Activated CD8-positive, alpha-beta memory T cell treated with anti-CD3 and anti-CD28 coated beads, Interleukin-2, amount 50 U/mL, for 4 hours (primary cell): Measurements from ENCODE around the gene OR10H1.
"Not testable (repeated sequence)": the region's sequence is repeated elsewhere in the genome, so short reads cannot be mapped to it uniquely, and the experiment has no call there.

Experiments
- DNase-seq: peaks from one replicate; pipeline ENCODE4 v3.0.0-alpha.2; 2020

OR10H1 gene

GRCh38 chr19:15815306-15815705 is at the start of gene OR10H1:
Gene OR10H1 (minus strand): TSS chr19:15815664. CDS start chr19:15808037, 7,627 bp downstream.
- DNase-seq = no peak

GRCh38 chr19:15864824-15865223 is 49.4 kb upstream of the OR10H1 start:
- DNase-seq = no peak

GRCh38 chr19:15863272-15863671 is 47.8 kb upstream of the OR10H1 start:
- DNase-seq = no peak

- DNase-seq = no peak
These were observed 47.0 kb upstream of the OR10H1 start for GRCh38 chr19:15862444-15862843.

GRCh38 chr19:15860522-15860921 is 45.1 kb upstream of the OR10H1 start:
- DNase-seq = no peak

DNA sequence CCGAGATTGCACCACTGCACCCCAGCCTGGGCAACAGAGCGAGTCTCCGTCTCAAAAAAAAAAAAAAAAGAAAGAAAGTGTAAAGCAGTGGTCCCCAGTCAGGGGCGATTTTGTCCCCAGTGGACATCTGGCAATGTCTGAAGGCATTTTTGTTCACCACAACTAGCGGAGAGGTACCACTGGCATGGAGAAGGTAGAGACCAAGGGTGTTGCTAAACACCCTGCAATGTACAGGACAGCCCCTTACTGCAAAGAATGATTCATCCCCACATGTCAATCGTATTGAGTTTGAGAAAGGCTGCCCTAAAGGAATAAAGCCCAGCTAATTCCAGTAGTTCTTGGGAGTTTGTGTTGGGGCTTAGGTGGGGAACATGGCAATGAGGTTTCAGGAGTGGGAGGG is 43.7 kb upstream of the OR10H1 start:
- no peak for DNase-seq

- DNase-seq = no peak
These were observed 34.9 kb upstream of the OR10H1 start for GRCh38 chr19:15850385-15850784.

- no peak for DNase-seq
These were observed 31.5 kb upstream of the OR10H1 start for GRCh38 chr19:15846923-15847322.

DNA sequence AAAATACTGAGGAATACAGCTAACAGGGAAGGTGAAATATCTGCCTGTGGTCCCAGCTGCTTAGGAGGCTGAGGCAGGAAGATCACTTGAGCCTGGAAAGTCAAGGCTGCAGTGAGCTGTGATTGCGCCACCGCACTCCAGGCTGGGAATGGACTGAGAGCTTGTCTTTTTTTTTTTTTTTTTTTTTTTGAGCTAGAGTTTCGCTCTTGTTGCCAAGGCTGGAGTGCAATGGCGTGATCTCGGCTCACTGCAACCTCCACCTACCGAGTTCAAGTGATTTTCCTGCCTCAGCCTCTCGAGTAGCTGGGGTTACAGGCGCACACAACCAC is 28.4 kb upstream of the OR10H1 start:
- not testable (repeated sequence) for DNase-seq

- DNase-seq = no peak
These were observed 27.9 kb upstream of the OR10H1 start for GRCh38 chr19:15843203-15843893.

GRCh38 chr19:15841875-15842569 is 26.6 kb upstream of the OR10H1 start:
- no peak for DNase-seq

DNA sequence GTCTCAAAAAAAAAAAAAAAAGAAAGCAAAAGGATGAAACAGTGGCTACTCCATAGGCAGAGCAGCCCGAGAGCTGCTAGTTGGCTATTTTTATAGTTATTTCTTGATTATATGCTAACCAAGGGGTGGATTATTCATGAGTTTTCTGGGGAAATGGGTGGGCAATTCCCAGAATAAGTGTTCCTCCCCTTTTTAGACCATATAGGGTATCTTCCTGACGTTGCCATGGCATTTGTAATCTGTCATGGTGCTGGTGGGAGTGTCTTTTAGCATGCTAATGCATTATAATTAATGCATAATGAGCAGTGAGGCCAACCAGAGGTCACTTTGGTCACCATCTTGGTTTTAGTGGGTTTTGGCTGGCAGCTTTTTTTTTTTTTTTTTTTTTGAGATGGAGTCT is 25.4 kb upstream of the OR10H1 start:
- no peak for DNase-seq

- not testable (repeated sequence) for DNase-seq
These were observed 24.4 kb upstream of the OR10H1 start for GRCh38 chr19:15839888-15840287.

DNA sequence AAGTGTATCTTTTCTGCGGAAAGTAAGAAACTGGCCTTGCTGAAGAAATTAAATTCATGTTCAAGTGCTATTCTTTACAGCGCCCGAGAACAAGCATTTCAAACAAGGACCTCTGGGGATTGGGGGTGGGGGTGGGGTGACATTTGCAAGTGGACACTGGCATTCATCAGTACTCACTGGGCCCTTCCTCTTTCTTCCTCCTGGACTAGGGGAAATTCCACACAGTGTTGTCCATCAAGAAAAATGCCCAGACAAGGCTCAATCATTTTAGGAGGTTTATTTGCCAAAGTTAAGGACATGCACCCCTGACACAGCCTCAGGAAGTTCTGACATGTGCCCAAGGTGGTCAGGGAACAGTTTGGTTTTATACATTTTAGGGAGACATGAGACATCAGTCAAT is 22.9 kb upstream of the OR10H1 start:
- DNase-seq = no peak

- DNase-seq = no peak
These were observed 21.8 kb upstream of the OR10H1 start for GRCh38 chr19:15837221-15837731.

DNA sequence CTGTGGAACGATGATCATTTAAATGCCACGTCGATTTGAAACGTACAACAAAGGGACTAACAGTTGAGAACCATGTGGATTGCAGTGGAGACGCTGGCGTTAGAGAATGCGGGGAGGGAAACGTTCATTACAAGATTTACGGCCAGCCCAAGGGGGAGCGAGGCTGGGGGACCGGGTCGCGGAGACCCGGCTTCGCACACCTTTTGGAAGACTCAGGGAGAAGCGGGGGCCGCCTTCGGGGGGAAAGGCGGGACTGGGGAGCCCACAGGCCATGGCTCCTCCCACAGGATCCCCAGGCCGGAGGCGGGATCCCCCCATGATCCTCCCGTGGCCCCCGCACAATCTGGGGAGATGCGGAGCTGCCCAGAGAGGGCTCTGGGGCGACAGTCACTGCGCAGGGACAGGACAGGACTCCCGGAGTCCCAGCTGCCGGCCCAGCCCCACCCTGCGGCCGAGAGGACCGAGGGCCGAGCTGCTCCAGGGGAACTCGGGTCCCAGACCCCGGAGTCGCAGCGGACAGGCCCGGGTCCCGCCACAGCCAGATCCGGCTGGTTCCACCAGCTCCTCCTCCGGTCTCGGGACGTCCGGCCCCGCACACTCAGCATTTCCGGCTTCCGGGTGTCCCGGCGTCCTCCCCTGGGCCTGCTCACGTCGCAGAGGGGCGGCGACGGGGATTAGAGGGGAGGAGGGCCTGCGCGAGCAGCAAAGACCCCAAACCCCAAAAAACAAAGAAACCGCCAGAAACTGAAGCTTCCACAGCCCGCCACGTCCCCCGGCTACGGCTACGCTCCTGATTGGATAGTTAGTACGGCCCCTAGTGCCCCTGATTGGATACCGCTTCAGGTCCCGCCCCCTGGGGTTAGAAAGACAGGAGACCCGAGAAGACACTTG is 21.1 kb upstream of the OR10H1 start:
- peak; percentile 94 for DNase-seq

DNA sequence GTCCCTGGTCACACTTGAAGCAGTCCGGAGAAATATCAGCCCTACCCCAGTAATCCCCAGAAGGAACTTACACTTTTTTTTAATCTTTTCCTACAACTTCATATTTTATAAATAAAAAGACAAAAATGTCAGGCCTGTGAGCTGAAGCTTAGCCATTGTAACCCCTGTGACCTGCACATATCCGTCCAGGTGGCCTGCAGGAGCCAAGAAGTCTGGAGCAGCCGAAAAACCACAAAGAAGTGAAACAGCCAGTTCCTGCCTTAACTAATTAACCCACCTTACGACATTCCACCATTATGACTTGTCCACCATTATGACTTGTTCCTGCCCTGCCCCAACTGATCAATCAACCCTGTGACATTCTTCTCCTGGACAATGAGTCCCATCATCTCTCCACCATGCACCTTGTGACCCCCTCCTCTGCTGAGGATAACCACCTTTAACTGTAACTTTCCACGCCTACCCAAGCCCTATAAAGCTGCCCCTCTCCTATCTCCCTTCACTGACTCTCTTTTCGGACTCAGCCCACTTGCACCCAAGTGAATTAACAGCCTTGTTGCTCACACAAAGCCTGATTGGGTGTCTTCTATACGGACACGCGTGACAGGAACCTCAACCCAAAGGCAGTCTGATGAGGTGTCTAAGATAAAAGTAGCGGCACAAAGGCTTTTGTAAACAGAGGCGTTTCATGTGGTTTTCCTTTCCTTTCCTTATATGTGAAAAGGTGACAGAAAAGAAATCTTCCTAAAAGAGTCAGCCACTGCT is 20.3 kb upstream of the OR10H1 start:
- peak; percentile 56 for DNase-seq

GRCh38 chr19:15834232-15834631 is 18.8 kb upstream of the OR10H1 start:
- not testable (repeated sequence) for DNase-seq

DNA sequence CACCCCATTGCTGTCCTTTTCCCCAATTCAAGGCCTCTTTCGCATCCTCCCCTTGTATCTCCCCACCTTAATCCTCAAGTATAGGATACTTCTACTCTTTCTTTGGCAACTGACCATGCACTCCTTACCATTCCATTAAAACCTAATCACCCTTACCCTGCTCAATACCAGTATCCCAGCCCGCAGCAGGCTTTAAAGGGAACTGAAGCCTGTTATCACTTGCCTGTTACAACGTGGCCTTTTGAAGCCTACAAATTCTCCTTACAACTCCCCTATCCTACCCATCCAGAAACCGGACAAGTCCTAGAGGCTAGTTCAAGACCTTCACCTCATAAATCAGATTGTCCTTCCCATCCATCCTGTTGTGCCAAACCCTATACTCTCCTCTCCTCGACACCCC is 16.2 kb upstream of the OR10H1 start:
- DNase-seq = no peak

DNA sequence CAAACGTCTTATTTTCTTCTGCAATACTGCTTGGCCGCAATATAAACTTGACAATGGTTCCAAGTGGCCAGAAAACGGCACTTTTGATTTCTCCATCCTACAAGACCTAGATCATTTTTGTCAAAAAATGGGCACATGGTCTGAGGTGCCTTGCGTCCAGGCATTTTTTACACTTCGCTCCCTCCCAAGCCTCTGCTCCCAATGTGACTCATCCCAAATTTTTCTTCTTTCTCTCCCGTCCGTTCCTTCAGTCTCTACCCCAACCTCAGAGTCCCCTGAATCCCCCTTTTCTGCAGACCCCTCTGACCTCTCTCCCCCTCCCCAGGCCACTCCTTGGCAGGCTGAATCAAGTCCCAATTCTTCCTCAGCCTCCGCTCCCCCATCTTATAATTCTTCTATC is 14.3 kb upstream of the OR10H1 start:
- DNase-seq = no peak

GRCh38 chr19:15829306-15829698 is 13.8 kb upstream of the OR10H1 start:
- no peak for DNase-seq

DNA sequence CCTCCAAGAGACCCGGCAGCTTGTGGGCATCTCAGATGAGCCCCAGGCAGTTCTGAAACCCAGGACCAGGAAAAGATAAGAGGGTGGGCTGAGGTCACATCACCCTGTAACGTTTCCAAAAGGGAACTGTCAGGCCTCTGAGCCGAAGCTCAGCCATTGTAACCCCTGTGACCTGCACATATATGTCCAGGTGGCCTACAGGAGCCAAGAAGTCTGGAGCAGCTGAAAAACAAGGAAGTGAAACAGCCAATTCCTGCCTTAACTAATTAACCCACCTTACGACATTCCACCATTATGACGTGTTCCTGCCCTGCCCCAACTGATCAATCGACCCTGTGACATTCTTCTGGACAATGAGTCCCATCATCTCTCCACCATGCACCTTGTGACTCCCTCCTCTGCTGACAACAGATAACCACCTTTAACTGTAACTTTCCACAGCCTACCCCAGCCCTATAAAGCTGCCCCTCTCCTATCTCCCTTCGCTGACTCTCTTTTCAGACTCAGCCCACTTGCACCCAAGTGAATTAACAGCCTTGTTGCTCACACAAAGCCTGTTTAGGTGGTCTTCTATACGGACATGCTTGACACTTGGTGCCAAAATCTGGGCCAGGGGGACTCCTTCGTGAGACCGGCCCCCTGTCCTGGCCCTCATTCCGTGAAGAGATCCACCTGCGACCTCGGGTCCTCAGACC is 13.3 kb upstream of the OR10H1 start:
- not testable (repeated sequence) for DNase-seq
